Cardiac fibroblast (primary cell): ENCODE data around the gene TMEM108.
A peak's percentile ranks its signal among the peaks of the same experiment; 100 is the strongest.

Experiments used
- DNase-seq, 2 donors: peaks; one replicate each; pipeline versions ENCODE4 v3.0.0 to v3.0.0-alpha.2; 2010; ENCODE audit warnings: low read depth in 2 of 2
- H3K4me3 ChIP-seq, 2 donors: replicated peaks in 1 of 2; 1 replicate in 1 of 2; 2 replicates in 1 of 2; pipeline ENCODE4 v1.5.1; 2011; ENCODE audit warnings: low read depth in 2 of 2, low read length in 2 of 2, mild to moderate bottlenecking in 2 of 2, moderate library complexity in 1 of 2
- CTCF ChIP-seq: IDR thresholded peaks from one replicate; pipeline ENCODE4 v1.5.1; 2011; ENCODE audit warnings: low read depth, mild to moderate bottlenecking, low read length, inconsistent platforms

The TMEM108 gene

GRCh38 chr3:133388696-133389395 lies 350.7 kb downstream of the TMEM108 start:
- H3K4me3 ChIP-seq: no peak overlapping the region
- DNase-seq: no peak
- no peak for TF ChIP-seq CTCF

- TF ChIP-seq CTCF: no peak
- no peak overlapping the region for H3K4me3 ChIP-seq
- no peak for DNase-seq
Measured at GRCh38 chr3:133390715-133391114, 352.5 kb downstream of the TMEM108 start.

- TF ChIP-seq CTCF: no peak
- H3K4me3 ChIP-seq: no peak overlapping the region
- DNase-seq: peak in 1 of 2 donors; percentile 36
Measured at GRCh38 chr3:133393204-133393603, 355.0 kb downstream of the TMEM108 start.

GRCh38 chr3:133393691-133394474 lies 355.7 kb downstream of the TMEM108 start:
- H3K4me3 ChIP-seq: no peak overlapping the region
- peak; percentile 25 to 59 for DNase-seq
- TF ChIP-seq CTCF: no peak

GRCh38 chr3:133394561-133395311 lies 356.5 kb downstream of the TMEM108 start:
- no peak for TF ChIP-seq CTCF
- no peak overlapping the region for H3K4me3 ChIP-seq
- peak; percentile 12 to 42 for DNase-seq

- no peak overlapping the region for H3K4me3 ChIP-seq
- no peak for DNase-seq
- no peak for TF ChIP-seq CTCF
Measured at GRCh38 chr3:133396906-133397305, 358.7 kb downstream of the TMEM108 start.
